Activated CD8-positive, alpha-beta memory T cell treated with anti-CD3 and anti-CD28 coated beads, Interleukin-2, amount 50 U/mL, for 4 hours (primary cell): ENCODE results near the gene ALDH6A1.

Experiments used
- DNase-seq: peaks from one replicate; pipeline ENCODE4 v3.0.0-alpha.2; 2020

Gene ALDH6A1

GRCh38 chr14:74048281-74048680 lies 36.0 kb downstream of the ALDH6A1 start:
- no peak for DNase-seq

DNA sequence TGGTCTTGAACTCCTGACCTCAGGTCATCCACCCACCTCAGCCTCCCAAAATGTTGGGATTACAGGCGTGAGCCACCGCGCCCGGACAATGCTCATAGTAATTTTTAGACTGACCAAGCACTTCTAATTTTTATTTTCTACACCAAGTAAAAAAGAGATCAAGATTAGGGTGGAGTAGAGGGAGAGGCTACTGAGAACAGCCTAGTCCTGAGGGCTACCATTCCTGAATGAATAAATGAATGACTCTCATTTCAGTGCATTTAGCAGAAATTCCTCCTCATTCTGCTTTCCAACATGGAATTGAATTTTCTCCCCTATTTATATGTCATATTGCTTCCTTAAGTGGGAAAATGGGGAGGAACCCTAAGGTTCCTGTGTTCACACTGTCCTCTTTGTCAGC lies 38.7 kb downstream of the ALDH6A1 start:
- no peak for DNase-seq

DNA sequence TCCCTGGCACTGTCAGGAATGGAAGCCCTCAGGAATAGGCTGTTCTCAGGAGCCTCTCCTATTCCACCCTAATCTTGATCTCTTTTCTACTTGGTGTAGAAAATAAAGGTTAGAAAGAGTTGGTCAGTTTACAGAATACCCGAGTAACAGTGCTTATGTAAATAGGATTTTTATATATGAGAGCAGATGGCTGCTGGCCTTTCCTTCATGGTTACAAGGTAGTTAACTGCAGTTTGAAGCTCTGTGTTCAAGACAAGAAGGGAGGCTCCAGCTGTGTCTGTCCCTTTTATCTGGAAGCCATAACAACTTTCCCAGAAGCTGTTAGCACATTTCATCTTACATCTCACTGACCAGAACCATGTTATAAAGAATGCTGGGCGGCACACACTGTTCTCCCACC lies 42.0 kb downstream of the ALDH6A1 start:
- DNase-seq: no peak

- no peak for DNase-seq
These were observed 46.0 kb downstream of the ALDH6A1 start for GRCh38 chr14:74038020-74038859.

GRCh38 chr14:74035556-74035955 lies 48.7 kb downstream of the ALDH6A1 start:
- no peak for DNase-seq

- no peak for DNase-seq
These were observed 49.7 kb downstream of the ALDH6A1 start for GRCh38 chr14:74034572-74034971.

- no peak for DNase-seq
These were observed 55.1 kb downstream of the ALDH6A1 start for GRCh38 chr14:74029136-74029535.

DNA sequence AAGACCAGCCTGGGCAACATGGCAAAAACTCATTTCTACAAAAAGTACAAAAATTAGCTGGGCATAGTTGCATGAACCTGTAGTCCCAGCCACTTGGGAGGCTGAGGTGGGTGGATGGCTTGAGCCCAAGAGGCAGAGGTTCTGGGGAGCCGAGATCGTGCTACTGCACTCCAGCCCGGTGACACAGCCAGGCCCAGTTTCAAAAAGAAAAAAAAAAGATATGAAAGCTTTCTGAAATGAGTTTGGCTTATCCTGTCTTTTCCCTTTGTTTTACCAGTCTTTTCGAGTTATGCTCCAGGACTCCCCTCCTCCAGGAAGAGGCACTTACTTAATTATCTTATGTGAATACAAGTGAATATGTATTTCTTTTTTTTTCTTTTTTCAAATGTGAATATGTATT lies 61.9 kb downstream of the ALDH6A1 start:
- DNase-seq: no peak

DNA sequence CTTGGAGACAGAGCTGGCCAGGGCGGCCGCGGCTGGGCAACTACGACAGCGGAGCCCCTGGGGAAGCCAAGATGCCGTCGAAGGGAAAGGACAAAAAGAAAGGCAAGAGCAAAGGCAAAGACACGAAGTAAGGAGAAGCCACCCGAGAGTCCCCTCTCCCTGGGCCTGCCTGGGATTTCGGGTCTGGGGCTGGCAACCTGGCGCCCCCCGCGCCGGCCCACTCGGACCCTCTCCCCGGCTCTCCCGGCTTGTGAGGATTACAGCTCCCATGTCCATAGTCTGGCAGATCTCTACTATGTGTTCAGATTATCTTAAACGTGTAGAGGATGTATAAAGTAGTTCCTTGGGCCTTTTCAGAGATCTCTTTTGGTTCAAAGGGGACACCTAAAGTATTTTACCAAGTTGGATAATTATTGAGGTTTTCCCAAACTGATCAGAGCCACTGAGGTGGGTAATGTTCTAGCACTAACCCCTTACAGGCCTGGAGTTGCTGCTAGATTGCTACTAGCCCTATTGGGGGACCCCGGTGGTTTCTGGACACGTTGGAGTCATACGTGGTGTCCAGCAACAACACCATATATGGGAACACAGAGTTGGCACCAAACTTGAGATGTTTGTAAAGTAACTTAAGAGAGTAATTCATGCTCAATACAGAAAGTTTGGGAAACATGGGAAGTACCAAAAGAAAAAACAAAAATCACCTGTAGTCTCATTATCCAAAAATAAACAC lies 64.7 kb downstream of the ALDH6A1 start:
- DNase-seq: no peak

- DNase-seq: peak; percentile 86
These were observed 65.5 kb downstream of the ALDH6A1 start, which contains the start of the genes BBOF1 and ENTPD5 for GRCh38 chr14:74018586-74019407. Gene BBOF1 (plus strand): TSS chr14:74019349. CDS start chr14:74019479, 130 bp downstream. Gene ENTPD5 (minus strand): TSS chr14:74019288. CDS start chr14:73988102, 31,186 bp downstream.

GRCh38 chr14:74018174-74018585 lies 66.1 kb downstream of the ALDH6A1 start:
- no peak for DNase-seq

- no peak for DNase-seq
These were observed 68.3 kb downstream of the ALDH6A1 start for GRCh38 chr14:74015963-74016362.

DNA sequence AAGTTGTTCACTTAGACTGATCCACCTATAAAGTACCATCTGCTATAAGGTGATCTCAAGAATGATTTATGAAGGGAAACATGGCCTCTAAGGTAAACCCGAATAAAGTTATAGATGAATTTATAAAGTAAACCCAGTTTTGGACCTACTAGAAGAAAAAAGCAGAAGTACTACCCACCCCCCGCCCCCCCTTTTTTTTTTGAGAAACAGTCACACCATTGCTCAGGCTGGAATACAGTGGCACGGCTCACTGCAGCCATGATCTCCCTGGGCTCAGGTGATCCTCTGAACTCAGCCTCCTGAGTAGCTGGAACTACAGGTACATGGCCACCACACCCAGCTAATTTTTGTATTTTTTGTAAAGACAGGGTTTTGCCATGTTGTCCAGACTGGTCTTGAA lies 69.1 kb downstream of the ALDH6A1 start:
- DNase-seq: no peak

DNA sequence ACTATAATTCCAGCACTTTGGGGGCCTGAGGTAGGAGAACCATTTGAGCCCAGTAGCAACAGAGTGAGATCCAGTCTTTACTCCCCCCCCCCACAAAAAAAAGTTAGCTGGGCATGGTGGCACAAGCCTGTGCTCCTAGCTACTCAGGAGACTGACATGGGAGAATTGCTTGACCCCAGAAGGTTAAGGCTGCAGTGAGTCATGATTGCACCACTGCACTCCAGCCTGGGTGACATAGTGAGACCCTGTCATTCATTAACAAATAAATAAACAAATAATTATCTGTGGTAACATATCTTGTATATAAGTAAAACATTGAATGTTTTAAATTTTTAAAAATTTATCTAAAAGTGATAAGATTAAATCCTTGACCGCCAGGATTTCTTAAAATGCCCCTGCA lies 70.0 kb downstream of the ALDH6A1 start:
- DNase-seq: no peak

DNA sequence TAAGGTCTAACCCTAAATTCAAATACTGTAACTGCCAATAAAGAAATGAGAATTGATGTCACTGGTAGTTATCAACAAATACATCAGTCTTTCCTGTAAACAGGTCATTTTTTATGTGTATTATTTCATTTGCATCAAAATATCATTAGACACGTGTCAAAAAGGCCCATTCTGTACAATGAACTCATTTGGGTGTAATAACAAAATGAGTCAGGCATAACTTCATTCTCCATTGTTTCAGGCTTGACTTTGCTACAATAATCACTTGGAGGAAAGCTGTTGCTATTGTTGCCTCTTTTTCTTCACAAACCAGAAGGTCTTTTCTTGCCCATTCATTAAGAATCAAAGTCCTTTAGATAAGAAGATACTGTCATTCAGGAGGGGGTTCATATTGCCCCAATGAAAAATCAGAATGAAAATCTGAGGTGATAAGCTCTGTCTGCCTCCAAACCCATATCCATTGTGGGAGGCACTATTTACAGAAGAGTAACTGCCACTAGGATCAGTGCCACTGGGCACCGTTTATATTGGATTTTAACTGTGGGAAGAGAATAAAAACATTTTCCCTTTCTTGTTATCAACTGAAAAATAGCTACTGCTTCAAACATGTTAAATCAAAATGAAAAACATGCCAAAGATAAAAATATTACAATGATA lies 75.3 kb downstream of the ALDH6A1 start:
- no peak for DNase-seq
